Endothelial cell of umbilical vein (primary cell): ENCODE measurements around the gene MFSD6. TPM values are rescaled to one million over a fixed set of nuclear protein-coding genes. Genes with fewer than 3 reads are reported as not detected.

Experiments used
- BruUV-seq: library from RNA; stranded (reverse); fragments of 400-500 nt; replicated peaks from 2 replicates; lab custom pipeline; 2021; lab: Mats Ljungman, UMichigan
- CTCF ChIA-PET: fragments of 300-600, 350-600 bp; sonication (Branson Sonifier 250); formaldehyde crosslinking; loops from one replicate; lab custom pipeline; 2021; ENCODE audit warnings: antibody characterized with exemption, inconsistent platforms; lab: Charles Lee
- POLR2A ChIA-PET: fragments of 300-600, 350-600 bp; sonication (Branson Sonifier 250); formaldehyde crosslinking; loops from one replicate; lab custom pipeline; 2021; ENCODE audit warnings: antibody characterized with exemption, inconsistent platforms; lab: Charles Lee
- DNase-seq: peaks from one replicate; pipeline ENCODE4 v3.0.0-alpha.2; 2011; ENCODE audit warnings: low read depth, low spot score
- FAIRE-seq: peaks from 2 replicates; lab custom pipeline; 2011; peaks lifted over from hg19 to GRCh38; lab: Jason Lieb, UNC
- H2AFZ ChIP-seq: 2 replicates; pipeline ENCODE4 v1.6.0; 2012; ENCODE audit warnings: low read depth, low read length, control low read depth, inconsistent platforms
- H3K27ac ChIP-seq: 2 replicates; pipeline ENCODE4 v1.5.1; 2011; ENCODE audit warnings: low read depth, mild to moderate bottlenecking, control low read depth, low read length, moderate library complexity; ENCODE audit not compliant: insufficient read depth
- H3K27me3 ChIP-seq, 2 experiments: 2 replicates each; pipeline versions ENCODE4 v1.6.0 to v1.6.1; 2011; ENCODE audit warnings: low read length in 2 of 2, mixed read lengths in 1 of 2; ENCODE audit not compliant: control insufficient read depth in 2 of 2, insufficient read depth in 2 of 2
- H3K36me3 ChIP-seq, 2 experiments: 2 replicates in 1 of 2; 3 replicates in 1 of 2; pipeline ENCODE4 v1.5.1; 2011; ENCODE audit warnings: low read length in 2 of 2, mild to moderate bottlenecking in 1 of 2, moderate library complexity in 1 of 2; ENCODE audit not compliant: control insufficient read depth in 2 of 2, insufficient read depth in 2 of 2; ENCODE audit errors: extremely low read depth in 1 of 2
- H3K4me1 ChIP-seq: 3 replicates; pipeline ENCODE4 v1.5.1; 2011; ENCODE audit warnings: mild to moderate bottlenecking, low read length; ENCODE audit not compliant: control insufficient read depth, insufficient read depth; ENCODE audit errors: extremely low read depth
- H3K4me2 ChIP-seq: 2 replicates; pipeline ENCODE4 v1.6.1; 2011; ENCODE audit warnings: low read length, control low read depth, mixed read lengths; ENCODE audit not compliant: insufficient read depth
- H3K4me3 ChIP-seq, 3 experiments: fragments of 200-600 bp in 1 of 3; sonication (generic), shearing (Covaris generic) in 1 of 3; replicated peaks in 1 of 3; 2 replicates each; pipeline ENCODE4 v1.5.1; 2011 to 2016; ENCODE audit warnings: control low read depth in 3 of 3, low read length in 3 of 3, mild to moderate bottlenecking in 2 of 3, inconsistent platforms in 1 of 3, low read depth in 1 of 3, moderate library complexity in 1 of 3; ENCODE audit not compliant: insufficient read depth in 1 of 3
- H3K79me2 ChIP-seq: 2 replicates; pipeline ENCODE4 v1.6.0; 2012; ENCODE audit warnings: low read length, inconsistent platforms; ENCODE audit not compliant: control insufficient read depth, insufficient read depth
- H3K9ac ChIP-seq: replicated peaks from 2 replicates; pipeline ENCODE3; 2011; ENCODE audit warnings: low read length, control low read depth; ENCODE audit not compliant: insufficient read depth; ENCODE audit errors: extremely low read depth
- H3K9me1 ChIP-seq: replicated peaks from 3 replicates; pipeline ENCODE4 v1.6.0; 2011; ENCODE audit warnings: mild to moderate bottlenecking, low read length; ENCODE audit not compliant: control insufficient read depth, insufficient read depth; ENCODE audit errors: extremely low read depth
- H3K9me3 ChIP-seq: replicated peaks from 2 replicates; pipeline ENCODE4 v1.5.1; 2012; ENCODE audit warnings: low read length, inconsistent platforms; ENCODE audit not compliant: control insufficient read depth, insufficient read depth
- H4K20me1 ChIP-seq: replicated peaks from 2 replicates; pipeline ENCODE3; 2011; ENCODE audit warnings: mild to moderate bottlenecking, low read length; ENCODE audit not compliant: control insufficient read depth, insufficient read depth; ENCODE audit errors: extremely low read depth
- EZH2 ChIP-seq: IDR thresholded peaks from 2 replicates; pipeline ENCODE4 v1.6.1; 2012; ENCODE audit warnings: borderline replicate concordance, low read depth, mild to moderate bottlenecking, moderate library complexity, low read length, inconsistent platforms; ENCODE audit not compliant: severe bottlenecking
- FOS ChIP-seq: IDR thresholded peaks from 2 replicates; pipeline ENCODE4 v1.6.1; 2011; ENCODE audit warnings: mild to moderate bottlenecking, low read length, moderate library complexity, borderline replicate concordance; ENCODE audit not compliant: insufficient read depth
- GATA2 ChIP-seq: IDR thresholded peaks from 2 replicates; pipeline ENCODE4 v1.7.0; 2011; ENCODE audit warnings: low read depth, mild to moderate bottlenecking, moderate library complexity, mixed read lengths, low read length; ENCODE audit not compliant: insufficient read length, insufficient read depth
- JUN ChIP-seq: IDR thresholded peaks from 2 replicates; pipeline ENCODE4 v1.6.1; 2011; ENCODE audit warnings: borderline replicate concordance, low read depth; ENCODE audit not compliant: insufficient read length, insufficient read depth
- MYC ChIP-seq: IDR thresholded peaks from one replicate; pipeline ENCODE4 v1.6.1; 2011; ENCODE audit warnings: mild to moderate bottlenecking, low read depth, low read length
- POLR2A ChIP-seq: IDR thresholded peaks from 2 replicates; pipeline ENCODE4 v1.6.1; 2012; ENCODE audit warnings: low read depth, mild to moderate bottlenecking, control low read depth, low read length
- POLR2AphosphoS5 ChIP-seq: IDR thresholded peaks from 2 replicates; pipeline ENCODE4 v1.6.1; 2012; ENCODE audit warnings: low read depth, mild to moderate bottlenecking, control low read depth, low read length, moderate library complexity; ENCODE audit not compliant: insufficient read depth
- dilution Hi-C: fragments of 300-500 bp; cut with MboI; formaldehyde crosslinking; loops from one replicate; pipeline ENCODE4 v1.15.0; 2019; ENCODE audit warnings: low sequenced_read_pairs; ENCODE audit not compliant: extremely low pct_ligation_motif_present
- intact Hi-C: fragments of 100-400 bp; cut with micrococcal nuclease; formaldehyde crosslinking; loops from one replicate; pipeline ENCODE4 v1.10.0; 2022
- polyA plus RNA-seq, 4 experiments: library from polyadenylated mRNA; depleted of rRNA in 3 of 4; stranded (reverse) in 3 of 4; unstranded in 1 of 4; fragments of >200 nt; gene quantifications; 2 replicates each; pipeline versions ENCODE4 v1.2.1 to v1.2.3, GENCODE V29; 2011 to 2012; ENCODE audit warnings: missing spikeins in 1 of 4
- total RNA-seq: library from RNA; stranded (reverse); gene quantifications from 2 replicates; pipeline ENCODE4 v1.2.3, GENCODE V29; 2021
- TF ChIP-seq, protein P1 (sequence below), 2 donors: IDR thresholded peaks; 1 replicate in 1 of 2; 2 replicates in 1 of 2; pipeline ENCODE4 v1.5.1; 2011; ENCODE audit warnings: low read length in 2 of 2, mild to moderate bottlenecking in 2 of 2, moderate library complexity in 2 of 2, control low read depth in 1 of 2, inconsistent platforms in 1 of 2, low read depth in 1 of 2; ENCODE audit not compliant: insufficient read depth in 1 of 2; ENCODE audit errors: extremely low read depth in 1 of 2

Gene MFSD6
- total and polyA plus RNA-seq, 2 donors (not counting 3 experiments of a cell fraction or from before 2014, with no cell fraction given), result 4.3 to 4.5 TPM

DNA sequence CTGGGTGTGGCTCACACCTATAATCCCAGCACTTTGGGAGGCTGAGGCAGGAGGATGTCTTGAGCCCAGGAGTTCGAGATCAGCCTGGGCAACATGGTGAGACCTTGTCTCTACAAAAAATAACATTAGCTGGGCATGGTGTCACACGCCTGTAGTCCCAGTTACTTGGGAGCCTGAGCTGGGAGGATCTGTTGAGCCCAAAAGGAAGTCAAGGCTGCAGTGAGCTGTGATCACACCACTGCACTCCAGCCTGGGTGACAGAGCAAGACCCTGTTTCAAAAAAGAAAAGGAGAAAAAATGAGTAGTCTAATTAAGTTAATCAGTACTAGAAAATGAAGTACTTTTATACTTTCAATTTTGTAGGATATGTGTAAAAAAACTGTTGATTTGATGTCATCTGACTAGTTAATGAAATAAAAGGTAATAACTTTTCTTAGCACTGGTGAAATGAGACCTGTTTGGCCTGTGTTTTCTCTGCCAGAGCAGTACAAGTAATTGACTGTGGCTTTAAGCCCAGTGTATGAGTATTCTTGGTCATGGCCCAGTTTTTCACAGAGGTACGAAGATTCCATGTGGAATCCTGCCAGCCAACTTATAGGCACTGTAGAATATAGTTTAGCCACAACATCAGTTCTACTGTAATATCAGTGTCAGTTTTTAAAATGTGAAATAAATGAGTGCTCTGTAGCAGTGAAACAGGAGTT is 35.8 kb downstream of the MFSD6 start:
- no peak for TF ChIP-seq FOS
- no peak for TF ChIP-seq POLR2A
- Histone ChIP-seq H3K27ac (no peak overlapping the region), H4K20me1 (no peaks in the 10 kb centered on the region), H2AFZ (no peak overlapping the region), H3K27me3 (no peaks in the 10 kb centered on the region), H3K4me1 (no peaks in the 10 kb centered on the region), H3K9ac (no peak overlapping the region), H3K79me2 (no peaks in the 10 kb centered on the region), H3K9me3 (no peaks in the 10 kb centered on the region), H3K4me3 (no peak overlapping the region), H3K36me3 (no peaks in the 10 kb centered on the region), H3K4me2 (no peak overlapping the region), H3K9me1 (no peaks in the 10 kb centered on the region)
- intact Hi-C loops (no loop called here), dilution Hi-C loops (no loop called here)
- ChIA-PET CTCF (no interaction called here), POLR2A (no interaction called here)
- FAIRE-seq (no peak), DNase-seq (no peak)
- no TSS peak for BruUV-seq

DNA sequence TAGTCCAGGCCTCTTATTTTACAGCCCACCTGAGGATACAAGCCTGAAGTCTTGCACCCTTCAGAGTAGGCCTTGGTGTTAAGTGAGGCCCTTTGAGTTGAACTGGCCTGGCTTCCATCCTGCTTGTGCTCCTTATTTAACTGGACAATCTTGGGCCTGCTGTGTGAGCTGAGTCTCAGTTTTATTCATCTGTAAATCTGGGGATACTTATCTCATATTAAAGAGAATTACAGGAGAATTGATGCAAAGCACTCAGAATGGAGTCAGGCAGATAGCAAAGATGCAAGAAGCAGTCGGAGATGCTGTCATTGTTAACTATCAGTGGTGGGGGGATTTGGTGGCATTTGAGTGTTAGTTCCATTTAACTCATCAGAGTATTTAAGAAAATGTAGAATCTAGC is 36.8 kb downstream of the MFSD6 start:
- CTCF ChIA-PET, result interaction anchor here (1.3 kb wide), 1 partner anchor 15 kb away, joined by 3 read pairs; no protein-coding TSS in a partner anchor

More for the DNA sequence above, 36.8 kb downstream of the MFSD6 start:
- no peaks in the 10 kb centered on the region for H3K27me3 ChIP-seq
- no peak for FAIRE-seq
- no peak overlapping the region for H3K4me3 ChIP-seq
- no peak overlapping the region for H2AFZ ChIP-seq
- H3K9me1 ChIP-seq, result no peaks in the 10 kb centered on the region
- no peaks in the 10 kb centered on the region for H4K20me1 ChIP-seq
- no peaks in the 10 kb centered on the region for H3K36me3 ChIP-seq
- no peak overlapping the region for H3K27ac ChIP-seq
- POLR2A ChIA-PET, result no interaction called here
- no TSS peak for BruUV-seq
- intact Hi-C loops (no loop called here), dilution Hi-C loops (no loop called here)
- TF ChIP-seq POLR2AphosphoS5 (no peak), JUN (no peak), GATA2 (no peak), EZH2 (no peak), MYC (no peak), FOS (no peak), POLR2A (no peak)
- TF ChIP-seq, protein P1, sequence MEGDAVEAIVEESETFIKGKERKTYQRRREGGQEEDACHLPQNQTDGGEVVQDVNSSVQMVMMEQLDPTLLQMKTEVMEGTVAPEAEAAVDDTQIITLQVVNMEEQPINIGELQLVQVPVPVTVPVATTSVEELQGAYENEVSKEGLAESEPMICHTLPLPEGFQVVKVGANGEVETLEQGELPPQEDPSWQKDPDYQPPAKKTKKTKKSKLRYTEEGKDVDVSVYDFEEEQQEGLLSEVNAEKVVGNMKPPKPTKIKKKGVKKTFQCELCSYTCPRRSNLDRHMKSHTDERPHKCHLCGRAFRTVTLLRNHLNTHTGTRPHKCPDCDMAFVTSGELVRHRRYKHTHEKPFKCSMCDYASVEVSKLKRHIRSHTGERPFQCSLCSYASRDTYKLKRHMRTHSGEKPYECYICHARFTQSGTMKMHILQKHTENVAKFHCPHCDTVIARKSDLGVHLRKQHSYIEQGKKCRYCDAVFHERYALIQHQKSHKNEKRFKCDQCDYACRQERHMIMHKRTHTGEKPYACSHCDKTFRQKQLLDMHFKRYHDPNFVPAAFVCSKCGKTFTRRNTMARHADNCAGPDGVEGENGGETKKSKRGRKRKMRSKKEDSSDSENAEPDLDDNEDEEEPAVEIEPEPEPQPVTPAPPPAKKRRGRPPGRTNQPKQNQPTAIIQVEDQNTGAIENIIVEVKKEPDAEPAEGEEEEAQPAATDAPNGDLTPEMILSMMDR (IDR thresholded peaks at IDR 0.05; ENCODE audit: extremely low read depth in 1 of 2, insufficient read depth in 1 of 2, low read depth in 1 of 2, low read length in 2 of 2), result no peak
- no peaks in the 10 kb centered on the region for H3K79me2 ChIP-seq
- H3K9ac ChIP-seq, result no peak overlapping the region
- H3K4me1 ChIP-seq, result no peaks in the 10 kb centered on the region
- DNase-seq, result no peak
- no peak overlapping the region for H3K4me2 ChIP-seq
- no peaks in the 10 kb centered on the region for H3K9me3 ChIP-seq
